ENCODE data around the gene CLNK. TPM values are rescaled to one million over a fixed set of nuclear protein-coding genes. Genes with fewer than 3 reads are reported as not detected.

The CLNK gene
- polyA plus RNA-seq, result 0.52 TPM
- long read RNA-seq, donor 1, result 0 reads
- long read RNA-seq, donor 2, result 0 reads
- long read RNA-seq, donor 3, result 0 reads
- long read RNA-seq, donor 4, result 0 reads
- long read RNA-seq, donor 5, result 0 reads
- long read RNA-seq, donor 6, result 0 reads
- long read RNA-seq, donor 7, result 0 reads
- long read RNA-seq, donor 8, result 0 reads
- long read RNA-seq, donor 9, result 0 reads
- long read RNA-seq, donor 10, result 0 reads
- long read RNA-seq, donor 11, result 0 reads

- Histone ChIP-seq H3K4me3 (ENCODE audit: low read length) (no peak within 1 kb of the TSS), H3K4me1 (ENCODE audit: control insufficient read depth, insufficient read depth, low read length) (no peaks in the 10 kb centered on the region), H3K9me3 (ENCODE audit: control insufficient read depth, low read depth, low read length) (no peaks in the 10 kb centered on the region), H3K36me3 (ENCODE audit: control insufficient read depth, insufficient read depth, low read length) (no peaks in the 10 kb centered on the region), H3K27me3 (ENCODE audit: control insufficient read depth, insufficient read depth, low read length) (no peaks in the 10 kb centered on the region), H3K27ac (ENCODE audit: low read length) (no peak within 1 kb of the TSS)
- peak in 1 of 2 donors; percentile 9 for DNase-seq
- whole genome bisulfite sequencing (ENCODE audit: insufficient coverage, low lambda C conversion rate), result no CpG with 5 or more reads among the region's 8 CpGs
Observed at GRCh38 chr4:10684631-10685030, at the start of gene CLNK. CLNK (minus strand) TSS chr4:10684768; CDS start chr4:10667869, 16,899 bp downstream.

GRCh38 chr4:10733481-10734062 lies 49.0 kb upstream of the CLNK start:
- no CpG with 5 or more reads among the region's 1 CpG for WGBS (ENCODE audit: insufficient coverage, low lambda C conversion rate)
- DNase-seq, result no peak
- H3K9me3 ChIP-seq (ENCODE audit: control insufficient read depth, low read depth, low read length), result no peaks in the 10 kb centered on the region
- H3K36me3 ChIP-seq (ENCODE audit: control insufficient read depth, insufficient read depth, low read length), result no peaks in the 10 kb centered on the region
- no peaks in the 10 kb centered on the region for H3K4me1 ChIP-seq (ENCODE audit: control insufficient read depth, insufficient read depth, low read length)
- no peak overlapping the region for H3K4me3 ChIP-seq (ENCODE audit: low read length)
- no peaks in the 10 kb centered on the region for H3K27me3 ChIP-seq (ENCODE audit: control insufficient read depth, insufficient read depth, low read length)
- H3K27ac ChIP-seq (ENCODE audit: low read length), result no peak overlapping the region

GRCh38 chr4:10732914-10733415 lies 48.4 kb upstream of the CLNK start:
- DNase-seq, result no peak
- Histone ChIP-seq H3K27ac (ENCODE audit: low read length) (no peak overlapping the region), H3K4me3 (ENCODE audit: low read length) (no peak overlapping the region), H3K4me1 (ENCODE audit: control insufficient read depth, insufficient read depth, low read length) (no peaks in the 10 kb centered on the region), H3K9me3 (ENCODE audit: control insufficient read depth, low read depth, low read length) (no peaks in the 10 kb centered on the region), H3K27me3 (ENCODE audit: control insufficient read depth, insufficient read depth, low read length) (no peaks in the 10 kb centered on the region), H3K36me3 (ENCODE audit: control insufficient read depth, insufficient read depth, low read length) (no peaks in the 10 kb centered on the region)
- WGBS (ENCODE audit: insufficient coverage, low lambda C conversion rate), result no CpG with 5 or more reads among the region's 5 CpGs

- no peak overlapping the region for H3K27ac ChIP-seq (ENCODE audit: low read length)
- no peaks in the 10 kb centered on the region for H3K4me1 ChIP-seq (ENCODE audit: control insufficient read depth, insufficient read depth, low read length)
- 43% methylated on average over 1 of the region's 3 CpGs for WGBS (ENCODE audit: insufficient coverage, low lambda C conversion rate)
- no peak overlapping the region for H3K4me3 ChIP-seq (ENCODE audit: low read length)
- no peaks in the 10 kb centered on the region for H3K36me3 ChIP-seq (ENCODE audit: control insufficient read depth, insufficient read depth, low read length)
- no peak for DNase-seq
- H3K27me3 ChIP-seq (ENCODE audit: control insufficient read depth, insufficient read depth, low read length), result no peaks in the 10 kb centered on the region
- H3K9me3 ChIP-seq (ENCODE audit: control insufficient read depth, low read depth, low read length), result no peaks in the 10 kb centered on the region
Observed at GRCh38 chr4:10732235-10732913, 47.8 kb upstream of the CLNK start.

GRCh38 chr4:10731690-10732089 lies 47.1 kb upstream of the CLNK start:
- Histone ChIP-seq H3K4me1 (ENCODE audit: control insufficient read depth, insufficient read depth, low read length) (no peaks in the 10 kb centered on the region), H3K4me3 (ENCODE audit: low read length) (no peak overlapping the region), H3K27ac (ENCODE audit: low read length) (no peak overlapping the region), H3K9me3 (ENCODE audit: control insufficient read depth, low read depth, low read length) (no peaks in the 10 kb centered on the region), H3K36me3 (ENCODE audit: control insufficient read depth, insufficient read depth, low read length) (no peaks in the 10 kb centered on the region), H3K27me3 (ENCODE audit: control insufficient read depth, insufficient read depth, low read length) (no peaks in the 10 kb centered on the region)
- no CpG with 5 or more reads among the region's 3 CpGs for WGBS (ENCODE audit: insufficient coverage, low lambda C conversion rate)
- no peak for DNase-seq

- no peak overlapping the region for H3K27ac ChIP-seq (ENCODE audit: low read length)
- H3K36me3 ChIP-seq (ENCODE audit: control insufficient read depth, insufficient read depth, low read length), result no peaks in the 10 kb centered on the region
- no CpG with 5 or more reads among the region's 4 CpGs for WGBS (ENCODE audit: insufficient coverage, low lambda C conversion rate)
- no peaks in the 10 kb centered on the region for H3K9me3 ChIP-seq (ENCODE audit: control insufficient read depth, low read depth, low read length)
- H3K4me1 ChIP-seq (ENCODE audit: control insufficient read depth, insufficient read depth, low read length), result no peaks in the 10 kb centered on the region
- no peak for DNase-seq
- no peaks in the 10 kb centered on the region for H3K27me3 ChIP-seq (ENCODE audit: control insufficient read depth, insufficient read depth, low read length)
- no peak overlapping the region for H3K4me3 ChIP-seq (ENCODE audit: low read length)
Observed at GRCh38 chr4:10731162-10731561, 46.6 kb upstream of the CLNK start.

- H3K36me3 ChIP-seq (ENCODE audit: control insufficient read depth, insufficient read depth, low read length), result no peaks in the 10 kb centered on the region
- no peaks in the 10 kb centered on the region for H3K4me1 ChIP-seq (ENCODE audit: control insufficient read depth, insufficient read depth, low read length)
- 88% methylated on average over 5 of the region's 7 CpGs for WGBS (ENCODE audit: insufficient coverage, low lambda C conversion rate)
- no peaks in the 10 kb centered on the region for H3K9me3 ChIP-seq (ENCODE audit: control insufficient read depth, low read depth, low read length)
- H3K27me3 ChIP-seq (ENCODE audit: control insufficient read depth, insufficient read depth, low read length), result no peaks in the 10 kb centered on the region
- no peak overlapping the region for H3K4me3 ChIP-seq (ENCODE audit: low read length)
- H3K27ac ChIP-seq (ENCODE audit: low read length), result no peak overlapping the region
- DNase-seq, result no peak
Observed at GRCh38 chr4:10730590-10730989, 46.0 kb upstream of the CLNK start.

- Histone ChIP-seq H3K4me1 (ENCODE audit: control insufficient read depth, insufficient read depth, low read length) (no peaks in the 10 kb centered on the region), H3K27ac (ENCODE audit: low read length) (no peak overlapping the region), H3K36me3 (ENCODE audit: control insufficient read depth, insufficient read depth, low read length) (no peaks in the 10 kb centered on the region), H3K4me3 (ENCODE audit: low read length) (no peak overlapping the region), H3K9me3 (ENCODE audit: control insufficient read depth, low read depth, low read length) (no peaks in the 10 kb centered on the region), H3K27me3 (ENCODE audit: control insufficient read depth, insufficient read depth, low read length) (no peaks in the 10 kb centered on the region)
- DNase-seq, result no peak
- 86% methylated on average over 1 of the region's 4 CpGs for WGBS (ENCODE audit: insufficient coverage, low lambda C conversion rate)
Observed at GRCh38 chr4:10730019-10730418, 45.5 kb upstream of the CLNK start.

GRCh38 chr4:10729366-10729765 lies 44.8 kb upstream of the CLNK start:
- no peaks in the 10 kb centered on the region for H3K27me3 ChIP-seq (ENCODE audit: control insufficient read depth, insufficient read depth, low read length)
- H3K27ac ChIP-seq (ENCODE audit: low read length), result no peak overlapping the region
- no peaks in the 10 kb centered on the region for H3K36me3 ChIP-seq (ENCODE audit: control insufficient read depth, insufficient read depth, low read length)
- H3K4me1 ChIP-seq (ENCODE audit: control insufficient read depth, insufficient read depth, low read length), result no peaks in the 10 kb centered on the region
- 100% methylated on average over 1 of the region's 2 CpGs for WGBS (ENCODE audit: insufficient coverage, low lambda C conversion rate)
- no peak for DNase-seq
- no peaks in the 10 kb centered on the region for H3K9me3 ChIP-seq (ENCODE audit: control insufficient read depth, low read depth, low read length)
- no peak overlapping the region for H3K4me3 ChIP-seq (ENCODE audit: low read length)

GRCh38 chr4:10728016-10728415 lies 43.4 kb upstream of the CLNK start:
- no peaks in the 10 kb centered on the region for H3K36me3 ChIP-seq (ENCODE audit: control insufficient read depth, insufficient read depth, low read length)
- no CpG with 5 or more reads among the region's 4 CpGs for WGBS (ENCODE audit: insufficient coverage, low lambda C conversion rate)
- H3K4me3 ChIP-seq (ENCODE audit: low read length), result no peak overlapping the region
- H3K9me3 ChIP-seq (ENCODE audit: control insufficient read depth, low read depth, low read length), result no peaks in the 10 kb centered on the region
- no peaks in the 10 kb centered on the region for H3K4me1 ChIP-seq (ENCODE audit: control insufficient read depth, insufficient read depth, low read length)
- no peak overlapping the region for H3K27ac ChIP-seq (ENCODE audit: low read length)
- H3K27me3 ChIP-seq (ENCODE audit: control insufficient read depth, insufficient read depth, low read length), result no peaks in the 10 kb centered on the region
- no peak for DNase-seq
